ENCODE data around the gene PLA1A. TPM values are rescaled to one million over a fixed set of nuclear protein-coding genes. Genes with fewer than 3 reads are reported as not detected.

The PLA1A gene
- polyA plus RNA-seq, 3 donors, result 0.36 TPM; not detected in 2

DNA sequence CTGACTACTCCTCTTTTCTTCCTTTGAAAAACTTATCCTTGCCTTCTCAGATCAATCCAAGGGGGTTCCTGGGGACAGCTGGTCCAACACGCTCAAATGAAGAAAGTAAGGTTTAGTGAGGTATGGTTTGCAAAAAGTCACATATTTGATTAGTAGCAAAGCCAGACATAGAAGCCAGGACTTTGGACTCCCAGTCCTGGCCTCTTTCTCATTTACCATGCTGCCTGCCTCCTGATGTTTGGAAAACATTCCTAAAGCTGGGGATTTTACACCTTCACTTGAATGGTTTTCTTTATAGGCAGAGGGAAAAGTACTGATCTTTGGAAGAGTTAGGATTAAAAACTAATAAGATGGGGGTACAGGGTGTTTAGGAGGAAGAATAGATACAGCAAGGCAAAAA is 48.1 kb downstream of the PLA1A start:
- H3K4me3 ChIP-seq (replicated peaks in 1 of 3; ENCODE audit: low read depth in 2 of 3, low read length in 3 of 3), result no peak overlapping the region
- WGBS (ENCODE audit: insufficient coverage), result no CpG with 5 or more reads among the region's 1 CpG
- H3K9me3 Mint-ChIP-seq, result peaks cover 0 to 2% (median 0%) of the 10 kb centered on the region in 7 donors
- H3K4me1 ChIP-seq (ENCODE audit: control insufficient read depth in 1 of 2, insufficient read depth in 2 of 2, low read length in 2 of 2), result no peaks in the 10 kb centered on the region
- no peaks in the 10 kb centered on the region for H3K79me2 ChIP-seq (ENCODE audit: insufficient read depth, low read length)
- H3K27me3 ChIP-seq (ENCODE audit: control insufficient read depth in 2 of 2, insufficient read depth in 2 of 2, low read length in 2 of 2), result no peaks in the 10 kb centered on the region
- no peaks in the 10 kb centered on the region for H4K20me1 ChIP-seq (ENCODE audit: insufficient read depth, low read length)
- no peaks in the 10 kb centered on the region for H3K9me3 ChIP-seq (replicated peaks in 1 of 2; ENCODE audit: control insufficient read depth in 1 of 2, insufficient read depth in 1 of 2, low read length in 2 of 2)
- no peak overlapping the region for H3K4me2 ChIP-seq (replicated peaks; ENCODE audit: extremely low read depth, low read length, poor library complexity, severe bottlenecking)
- H3K4me3 Mint-ChIP-seq, result no peak overlapping the region
- peaks cover 0 to 2% (median 1%) of the 10 kb centered on the region in 3 donors for H3K27me3 Mint-ChIP-seq (ENCODE audit: low read depth in 3 of 3)
- DNase-seq, result no peak
- no peak overlapping the region for H3K9ac ChIP-seq (ENCODE audit: insufficient read depth, low read length, poor library complexity, severe bottlenecking)
- peaks cover 6 to 13% of the 10 kb centered on the region in 2 donors for H3K36me3 Mint-ChIP-seq
- no peak overlapping the region for H3K27ac Mint-ChIP-seq
- H3K27ac ChIP-seq (ENCODE audit: low read depth in 1 of 2, low read length in 2 of 2), result no peak overlapping the region
- no peak for TF ChIP-seq CTCF (IDR thresholded peaks at IDR 0.05)
- H3K36me3 ChIP-seq (replicated peaks in 1 of 2; ENCODE audit: control insufficient read depth in 1 of 2, insufficient read depth in 2 of 2, low read length in 2 of 2), result no peaks in the 10 kb centered on the region
- no peaks in the 10 kb centered on the region for H3K4me1 Mint-ChIP-seq
- no peak overlapping the region for H2AFZ ChIP-seq (ENCODE audit: insufficient read depth, low read depth, low read length, poor library complexity, severe bottlenecking)
- intact Hi-C loops (cut with micrococcal nuclease), result loop anchor here in 1 of 2 donors (10.0 kb wide), 1 partner anchor 61 kb away; no protein-coding TSS in a partner anchor

- Mint-ChIP-seq H3K9me3 (peaks cover 0 to 2% (median 0%) of the 10 kb centered on the region in 7 donors), H3K36me3 (peaks cover 5 to 12% of the 10 kb centered on the region in 2 donors), H3K4me3 (no peak overlapping the region), H3K4me1 (no peaks in the 10 kb centered on the region), H3K27ac (no peak overlapping the region), H3K27me3 (ENCODE audit: low read depth in 3 of 3) (peaks cover 0 to 2% (median 1%) of the 10 kb centered on the region in 3 donors)
- no peak overlapping the region for H3K27ac ChIP-seq (ENCODE audit: low read depth in 1 of 2, low read length in 2 of 2)
- no peaks in the 10 kb centered on the region for H3K4me1 ChIP-seq (ENCODE audit: control insufficient read depth in 1 of 2, insufficient read depth in 2 of 2, low read length in 2 of 2)
- no peak overlapping the region for H3K9ac ChIP-seq (ENCODE audit: insufficient read depth, low read length, poor library complexity, severe bottlenecking)
- intact Hi-C loops (cut with micrococcal nuclease), result loop anchor here in 1 of 2 donors (10.0 kb wide), 1 partner anchor 62 kb away; no protein-coding TSS in a partner anchor
- no peak overlapping the region for H3K4me3 ChIP-seq (replicated peaks in 1 of 3; ENCODE audit: low read depth in 2 of 3, low read length in 3 of 3)
- no peaks in the 10 kb centered on the region for H3K27me3 ChIP-seq (ENCODE audit: control insufficient read depth in 2 of 2, insufficient read depth in 2 of 2, low read length in 2 of 2)
- no peak overlapping the region for H3K4me2 ChIP-seq (replicated peaks; ENCODE audit: extremely low read depth, low read length, poor library complexity, severe bottlenecking)
- no peaks in the 10 kb centered on the region for H4K20me1 ChIP-seq (ENCODE audit: insufficient read depth, low read length)
- DNase-seq, result no peak
- H3K36me3 ChIP-seq (replicated peaks in 1 of 2; ENCODE audit: control insufficient read depth in 1 of 2, insufficient read depth in 2 of 2, low read length in 2 of 2), result no peaks in the 10 kb centered on the region
- no CpG with 5 or more reads among the region's 2 CpGs for WGBS (ENCODE audit: insufficient coverage)
- H2AFZ ChIP-seq (ENCODE audit: insufficient read depth, low read depth, low read length, poor library complexity, severe bottlenecking), result no peak overlapping the region
- no peaks in the 10 kb centered on the region for H3K79me2 ChIP-seq (ENCODE audit: insufficient read depth, low read length)
- no peak for TF ChIP-seq CTCF (IDR thresholded peaks at IDR 0.05)
- no peaks in the 10 kb centered on the region for H3K9me3 ChIP-seq (replicated peaks in 1 of 2; ENCODE audit: control insufficient read depth in 1 of 2, insufficient read depth in 1 of 2, low read length in 2 of 2)
These were observed 49.5 kb downstream of the PLA1A start for GRCh38 chr3:119647171-119647570.
